Trophoblast cell (in vitro differentiated cells and primary cell): Measurements from ENCODE around the gene ZNF598.
A peak's percentile ranks its signal among the peaks of the same experiment; 100 is the strongest.
"Not testable (repeated sequence)": the region's sequence is repeated elsewhere in the genome, so short reads cannot be mapped to it uniquely, and the experiment has no call there.

Experiments used
- DNase-seq, 2 donors: peaks; one replicate each; pipeline ENCODE4 v3.0.0-alpha.2; 2016
- H2AFZ ChIP-seq: 2 replicates; pipeline ENCODE4 v1.6.1; 2013; ENCODE audit warnings: low read length, moderate library complexity, mild to moderate bottlenecking; ENCODE audit not compliant: insufficient read depth, poor library complexity
- H2AK5ac ChIP-seq: 2 replicates; pipeline ENCODE4 v1.6.1; 2013; ENCODE audit warnings: mild to moderate bottlenecking, low read length
- H2BK120ac ChIP-seq: 2 replicates; pipeline ENCODE4 v1.6.1; 2013; ENCODE audit warnings: low read length, mild to moderate bottlenecking, moderate library complexity; ENCODE audit not compliant: insufficient read depth, poor library complexity
- H2BK12ac ChIP-seq: 2 replicates; pipeline ENCODE4 v1.6.1; 2013; ENCODE audit warnings: mild to moderate bottlenecking, low read length, moderate library complexity
- H2BK5ac ChIP-seq: 2 replicates; pipeline ENCODE4 v1.6.1; 2013; ENCODE audit warnings: low read length, low read depth, moderate library complexity, mild to moderate bottlenecking; ENCODE audit not compliant: poor library complexity
- H3K14ac ChIP-seq: 2 replicates; pipeline ENCODE4 v1.6.1; 2013; ENCODE audit warnings: mild to moderate bottlenecking, low read length
- H3K18ac ChIP-seq: 2 replicates; pipeline ENCODE4 v1.6.1; 2013; ENCODE audit warnings: mild to moderate bottlenecking, low read length
- H3K23ac ChIP-seq: 2 replicates; pipeline ENCODE4 v1.6.1; 2013; ENCODE audit warnings: low read length
- H3K27ac ChIP-seq: 2 replicates; pipeline ENCODE4 v1.5.1; 2013; ENCODE audit warnings: low read depth, mild to moderate bottlenecking, inconsistent platforms, low read length, moderate library complexity
- H3K27me3 ChIP-seq: 2 replicates; pipeline ENCODE4 v1.6.1; 2013; ENCODE audit warnings: inconsistent platforms, mild to moderate bottlenecking, low read length, moderate library complexity; ENCODE audit not compliant: insufficient read depth
- H3K36me3 ChIP-seq, 2 experiments: 1 replicate in 1 of 2; 2 replicates in 1 of 2; pipeline ENCODE4 v1.6.1; 2013; ENCODE audit warnings: low read length in 2 of 2, mild to moderate bottlenecking in 2 of 2, moderate library complexity in 1 of 2; ENCODE audit not compliant: insufficient read depth in 2 of 2, control insufficient read depth in 1 of 2
- H3K4ac ChIP-seq: 2 replicates; pipeline ENCODE4 v1.6.1; 2013; ENCODE audit warnings: low read depth, mild to moderate bottlenecking, low read length, moderate library complexity
- H3K4me1 ChIP-seq, 2 experiments: 1 replicate in 1 of 2; 2 replicates in 1 of 2; pipeline ENCODE4 v1.6.1; 2013; ENCODE audit warnings: low read length in 2 of 2, mild to moderate bottlenecking in 2 of 2, moderate library complexity in 1 of 2; ENCODE audit not compliant: insufficient read depth in 2 of 2, control insufficient read depth in 1 of 2
- H3K4me2 ChIP-seq: 2 replicates; pipeline ENCODE4 v1.6.1; 2013; ENCODE audit warnings: inconsistent platforms, mild to moderate bottlenecking, low read length, moderate library complexity
- H3K4me3 ChIP-seq: 2 replicates; pipeline ENCODE4 v1.5.1; 2013; ENCODE audit warnings: mild to moderate bottlenecking, low read depth, low read length, inconsistent platforms
- H3K79me1 ChIP-seq: one replicate; pipeline ENCODE4 v1.6.1; 2013; ENCODE audit warnings: low read length
- H3K79me2 ChIP-seq: 2 replicates; pipeline ENCODE4 v1.6.1; 2013; ENCODE audit warnings: low read length, mild to moderate bottlenecking; ENCODE audit not compliant: control insufficient read depth, insufficient read depth, poor library complexity
- H3K9ac ChIP-seq: 2 replicates; pipeline ENCODE4 v1.6.1; 2013; ENCODE audit warnings: mild to moderate bottlenecking, low read length
- H3K9me3 ChIP-seq: 2 replicates; pipeline ENCODE4 v1.6.1; 2013; ENCODE audit warnings: low read depth, mild to moderate bottlenecking, control low read depth, inconsistent platforms, low read length; ENCODE audit not compliant: insufficient read depth
- H4K12ac ChIP-seq: 2 replicates; pipeline ENCODE4 v1.6.1; 2013; ENCODE audit warnings: low read depth, mild to moderate bottlenecking, low read length, moderate library complexity
- H4K8ac ChIP-seq: 2 replicates; pipeline ENCODE4 v1.6.1; 2013; ENCODE audit warnings: low read depth, mild to moderate bottlenecking, low read length, moderate library complexity
- H4K91ac ChIP-seq: one replicate; pipeline ENCODE4 v1.6.1; 2013; ENCODE audit warnings: low read depth, mild to moderate bottlenecking, low read length, moderate library complexity
- WGBS: extraction: QIAGEN DNeasy Blood & Tissue Kit; methylation state at CpG from one replicate; pipeline ENCODE4 v1.1.7; 2013; ENCODE audit warnings: missing lambda C conversion rate; ENCODE audit not compliant: insufficient read length, insufficient coverage; ENCODE audit errors: extremely low coverage; 5-methylcytosine and 5-hydroxymethylcytosine counted together

Gene ZNF598

DNA sequence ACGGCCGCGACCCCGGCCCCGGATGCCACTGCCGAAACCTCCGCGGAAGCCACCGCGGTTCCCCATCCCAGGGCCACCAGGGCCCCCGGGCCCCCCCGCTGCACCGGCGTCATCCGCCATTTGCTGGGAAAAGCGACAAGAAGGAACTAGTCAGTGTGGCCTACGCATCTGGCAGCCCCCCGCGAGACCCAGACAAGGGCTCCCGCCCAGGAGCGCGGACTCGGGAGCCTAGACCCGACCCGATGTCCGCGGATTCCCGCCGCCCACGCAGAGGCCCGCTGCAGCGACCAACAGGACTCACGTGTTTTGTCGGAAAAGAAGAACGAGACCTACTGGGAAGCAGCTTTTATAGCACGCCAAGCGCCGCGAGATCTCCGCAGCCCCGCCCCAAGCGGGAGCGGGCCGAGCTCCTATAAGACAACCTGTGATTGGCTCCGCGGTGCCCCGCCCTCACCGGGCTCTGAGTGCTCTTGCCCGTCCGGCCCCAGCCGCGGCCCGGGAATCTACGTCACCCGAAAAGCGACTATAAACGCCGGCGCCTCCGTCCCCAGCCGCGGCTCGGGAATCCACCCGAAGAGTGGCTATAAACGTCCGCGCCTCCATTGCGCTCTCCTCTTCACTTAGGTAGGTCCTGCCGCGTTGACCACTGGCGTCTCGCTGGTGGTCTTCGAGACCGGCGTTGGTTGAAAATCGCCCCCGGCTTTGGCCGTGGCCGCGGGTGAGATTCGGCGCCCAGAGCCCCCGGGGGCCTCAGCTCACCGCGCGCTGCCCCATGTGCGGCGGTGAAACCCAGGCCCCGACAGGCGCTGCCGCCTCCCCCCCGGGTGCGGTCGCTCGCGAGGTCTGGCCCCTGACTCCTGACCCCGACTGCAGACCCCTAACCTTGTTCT is 44.9 kb downstream of the ZNF598 start, which contains the start of gene RPS2:
TSS of gene RPS2 (minus strand) at position 321 of the 890 bp plus-strand sequence. CDS start at position 120, 201 bp downstream.
- peak within 1 kb of the TSS; percentile 80 for H3K27ac ChIP-seq
- peak within 1 kb of the TSS; percentile 95 for H4K8ac ChIP-seq
- no peak within 1 kb of the TSS for H3K23ac ChIP-seq
- peak within 1 kb of the TSS; percentile 53 for H2BK120ac ChIP-seq
- H3K18ac ChIP-seq, result peak within 1 kb of the TSS; percentile 98
- peaks cover 6 to 13% of the 10 kb centered on the region in 2 experiments for H3K4me1 ChIP-seq
- H3K79me2 ChIP-seq, result peaks cover 21% of the 10 kb centered on the region
- peak within 1 kb of the TSS; percentile 94 for H3K4me2 ChIP-seq
- H3K9ac ChIP-seq, result peak within 1 kb of the TSS; percentile 100
- peak within 1 kb of the TSS; percentile 97 for H3K4me3 ChIP-seq
- peaks cover 8% of the 10 kb centered on the region for H3K79me1 ChIP-seq
- peak within 1 kb of the TSS; percentile 28 for H2AFZ ChIP-seq
- H2BK12ac ChIP-seq, result no peak within 1 kb of the TSS
- H3K4ac ChIP-seq, result peak within 1 kb of the TSS; percentile 90
- peak within 1 kb of the TSS; percentile 80 for H2BK5ac ChIP-seq
- peak within 1 kb of the TSS; percentile 73 for H2AK5ac ChIP-seq
- H3K14ac ChIP-seq, result peak within 1 kb of the TSS; percentile 90
- no peaks in the 10 kb centered on the region for H3K27me3 ChIP-seq
- H3K9me3 ChIP-seq, result no peaks in the 10 kb centered on the region
- peaks cover 23 to 28% of the 10 kb centered on the region in 2 experiments for H3K36me3 ChIP-seq
- peak within 1 kb of the TSS; percentile 93 for H4K91ac ChIP-seq
- WGBS, result no CpG with 5 or more reads among the region's 97 CpGs
- H4K12ac ChIP-seq, result peak within 1 kb of the TSS; percentile 52
- peak; percentile 99 to 100 for DNase-seq

GRCh38 chr16:1963806-1964505 is 45.7 kb downstream of the ZNF598 start:
- no CpG with 5 or more reads among the region's 44 CpGs for WGBS

DNA sequence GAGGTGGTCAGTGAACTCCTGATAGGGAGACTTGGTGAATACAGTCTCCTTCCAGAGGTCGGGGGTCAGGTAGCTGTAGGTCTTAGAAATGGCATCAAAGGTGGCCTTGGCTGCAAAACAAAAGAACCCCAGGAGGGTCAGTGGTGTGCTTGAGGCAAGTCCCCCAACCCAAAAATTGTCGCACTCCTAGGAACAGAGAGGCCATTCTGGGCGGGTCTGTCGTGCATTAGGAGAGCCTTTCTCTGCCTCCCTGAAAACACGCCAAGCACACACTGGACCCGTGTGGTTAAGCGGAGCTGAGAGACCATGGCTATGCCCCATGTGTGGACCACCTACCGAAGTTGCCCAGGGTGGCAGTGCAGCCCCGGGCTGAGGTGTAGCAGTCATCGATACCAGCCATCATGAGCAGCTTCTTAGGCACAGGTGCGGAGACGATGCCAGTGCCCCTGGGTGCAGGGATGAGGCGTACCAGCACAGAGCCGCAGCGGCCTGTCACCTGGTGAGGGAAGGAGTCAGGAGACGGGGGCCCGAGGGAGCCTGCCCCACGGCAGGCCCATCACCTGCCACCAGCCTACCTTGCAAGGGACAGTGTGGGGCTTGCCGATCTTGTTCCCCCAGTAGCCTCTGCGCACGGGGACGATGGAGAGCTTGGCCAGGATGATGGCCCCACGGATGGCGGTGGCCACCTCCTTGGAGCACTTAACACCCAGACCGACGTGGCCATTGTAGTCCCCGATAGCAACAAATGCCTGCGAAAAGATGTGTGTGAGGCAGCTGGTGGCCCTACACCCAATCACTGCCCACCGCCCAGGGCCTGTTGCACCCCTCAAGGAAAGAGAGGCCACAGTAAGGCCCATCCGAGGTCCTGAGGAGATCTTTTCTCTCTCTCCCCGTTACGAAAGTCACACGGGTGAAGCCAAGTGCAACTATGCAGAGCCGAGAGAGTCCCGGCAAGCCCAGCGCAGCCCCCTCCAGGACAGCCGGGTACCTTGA is 47.2 kb downstream of the ZNF598 start:
- H3K9ac ChIP-seq, result peak overlapping the region; percentile 79
- not testable (repeated sequence) for H3K14ac ChIP-seq, H2BK12ac ChIP-seq, H3K18ac ChIP-seq, H2BK5ac ChIP-seq, H3K27ac ChIP-seq, H4K91ac ChIP-seq, H3K23ac ChIP-seq, H3K27me3 ChIP-seq, H4K8ac ChIP-seq, H4K12ac ChIP-seq, H2AFZ ChIP-seq, H2AK5ac ChIP-seq, H3K9me3 ChIP-seq, DNase-seq, H3K4ac ChIP-seq, H2BK120ac ChIP-seq
- H3K36me3 ChIP-seq, result peaks cover 23 to 28% of the 10 kb centered on the region in 2 experiments
- H3K4me2 ChIP-seq, result peak overlapping the region; percentile 57
- peaks cover 25% of the 10 kb centered on the region for H3K79me2 ChIP-seq
- H3K79me1 ChIP-seq, result peaks cover 16% of the 10 kb centered on the region
- peak overlapping the region; percentile 25 for H3K4me3 ChIP-seq
- WGBS, result no CpG with 5 or more reads among the region's 37 CpGs
- peaks cover 6 to 15% of the 10 kb centered on the region in 2 experiments for H3K4me1 ChIP-seq

More at GRCh38 chr16:1963806-1964505, 45.7 kb downstream of the ZNF598 start:
- no peak overlapping the region for H2AK5ac ChIP-seq
- peak overlapping the region; percentile 62 for H3K9ac ChIP-seq
- no peaks in the 10 kb centered on the region for H3K27me3 ChIP-seq
- H2BK12ac ChIP-seq, result no peak overlapping the region
- no peak overlapping the region for H2BK120ac ChIP-seq
- no peak overlapping the region for H2BK5ac ChIP-seq
- H4K8ac ChIP-seq, result no peak overlapping the region
- H4K12ac ChIP-seq, result no peak overlapping the region
- H3K4ac ChIP-seq, result peak overlapping the region; percentile 87
- peaks cover 6 to 15% of the 10 kb centered on the region in 2 experiments for H3K4me1 ChIP-seq
- peaks cover 23 to 28% of the 10 kb centered on the region in 2 experiments for H3K36me3 ChIP-seq
- H3K4me3 ChIP-seq, result peak overlapping the region; percentile 93
- no peak overlapping the region for H3K23ac ChIP-seq
- peaks cover 25% of the 10 kb centered on the region for H3K79me2 ChIP-seq
- peak overlapping the region; percentile 69 for H4K91ac ChIP-seq
- H3K18ac ChIP-seq, result no peak overlapping the region
- H3K4me2 ChIP-seq, result peak overlapping the region; percentile 94
- DNase-seq, result peak; percentile 22 to 65
- H3K9me3 ChIP-seq, result no peaks in the 10 kb centered on the region
- H3K27ac ChIP-seq, result peak overlapping the region; percentile 80
- peak overlapping the region; percentile 47 for H3K14ac ChIP-seq
- peaks cover 14% of the 10 kb centered on the region for H3K79me1 ChIP-seq
- H2AFZ ChIP-seq, result no peak overlapping the region
